NCI-H524 (cell line): ENCODE measurements around the gene ARL9.

Experiments
- DNase-seq, 2 experiments: peaks; one replicate each; lab custom pipeline; 2025; lab: John Stamatoyannopoulos, UW

Gene ARL9, protein sequence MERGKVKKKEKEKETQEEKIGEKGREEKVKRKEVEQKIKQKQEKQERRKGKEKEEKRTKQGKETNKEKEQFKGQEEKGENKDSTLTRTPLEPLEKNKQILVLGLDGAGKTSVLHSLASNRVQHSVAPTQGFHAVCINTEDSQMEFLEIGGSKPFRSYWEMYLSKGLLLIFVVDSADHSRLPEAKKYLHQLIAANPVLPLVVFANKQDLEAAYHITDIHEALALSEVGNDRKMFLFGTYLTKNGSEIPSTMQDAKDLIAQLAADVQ

DNA sequence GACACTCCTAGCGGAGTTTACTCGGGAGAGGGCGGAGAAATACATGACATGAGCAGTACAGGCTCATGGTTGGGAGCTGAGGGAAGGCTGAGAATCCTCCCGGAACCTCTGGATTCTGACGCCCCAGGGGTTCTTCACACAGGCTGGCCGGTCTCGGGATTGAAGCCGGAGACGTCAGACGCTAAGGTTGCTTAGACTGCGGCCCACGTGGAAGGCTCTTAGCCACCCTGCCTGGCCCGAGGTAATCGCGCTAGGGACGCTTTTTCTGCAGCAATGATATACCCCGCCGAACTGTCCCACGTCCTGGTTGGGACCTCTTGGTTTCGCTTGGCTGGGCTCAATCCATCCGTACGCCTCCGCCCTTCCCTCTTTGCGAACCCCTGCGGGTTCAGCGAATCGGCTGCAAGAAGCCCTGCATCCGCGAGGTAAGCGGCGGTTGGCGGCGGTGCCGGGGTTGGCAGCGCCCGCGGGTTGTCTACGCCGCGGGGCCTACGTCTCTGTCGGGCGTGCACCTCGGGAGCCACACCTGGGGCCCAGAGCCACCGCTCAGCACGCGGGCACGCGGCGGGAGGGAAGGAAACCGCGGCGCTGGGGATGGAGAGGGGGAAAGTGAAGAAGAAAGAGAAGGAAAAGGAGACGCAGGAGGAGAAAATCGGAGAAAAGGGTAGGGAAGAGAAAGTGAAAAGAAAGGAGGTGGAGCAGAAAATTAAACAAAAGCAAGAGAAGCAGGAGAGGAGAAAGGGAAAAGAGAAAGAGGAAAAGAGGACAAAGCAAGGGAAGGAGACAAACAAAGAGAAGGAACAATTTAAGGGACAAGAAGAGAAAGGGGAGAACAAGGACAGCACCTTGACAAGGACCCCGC is at the start of gene ARL9:
TSS of gene ARL9 (plus strand) at position 523 of the 862 bp plus-strand sequence. CDS start at position 595, 72 bp downstream.
- peak in 1 of 2 experiments; percentile 4 for DNase-seq

DNA sequence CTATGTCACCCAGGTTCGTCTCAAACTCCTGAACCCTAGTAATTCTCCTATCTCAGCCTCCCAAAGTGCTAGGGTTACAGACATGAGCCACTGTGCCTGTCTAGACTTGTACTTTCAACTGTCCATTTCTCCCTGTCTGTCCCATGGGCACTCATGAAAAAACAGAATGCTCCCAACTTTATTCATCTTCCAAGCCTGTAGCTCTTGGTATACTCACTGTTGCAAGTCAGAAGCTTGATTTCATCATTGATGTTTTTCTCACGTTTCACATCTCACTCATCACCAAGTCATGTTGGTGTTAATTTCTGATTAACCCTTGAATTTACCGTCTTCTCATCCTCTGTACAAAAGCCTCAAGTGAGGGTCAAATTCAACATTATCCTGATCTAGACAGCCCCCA is 45.5 kb upstream of the ARL9 start:
- DNase-seq, result no peak

DNA sequence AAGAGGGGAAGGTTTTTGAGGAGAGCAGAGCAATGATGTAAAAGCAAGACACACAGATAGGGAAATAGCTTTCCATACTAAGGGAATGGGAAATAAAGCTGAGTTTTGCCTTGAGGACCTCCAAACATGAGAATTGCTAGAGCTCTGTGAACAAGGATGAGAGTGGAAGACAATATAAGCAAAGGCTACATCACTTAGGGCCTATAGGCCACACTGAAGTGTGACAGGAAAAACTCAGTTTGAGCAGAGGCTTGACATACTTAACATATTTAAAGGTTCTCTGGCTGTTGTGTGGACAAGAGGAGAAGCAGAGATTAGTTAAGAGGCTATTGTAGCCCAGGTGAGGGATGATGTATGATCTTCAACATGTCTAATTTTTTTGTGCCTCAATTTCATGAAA is 43.4 kb upstream of the ARL9 start:
- no peak for DNase-seq

DNA sequence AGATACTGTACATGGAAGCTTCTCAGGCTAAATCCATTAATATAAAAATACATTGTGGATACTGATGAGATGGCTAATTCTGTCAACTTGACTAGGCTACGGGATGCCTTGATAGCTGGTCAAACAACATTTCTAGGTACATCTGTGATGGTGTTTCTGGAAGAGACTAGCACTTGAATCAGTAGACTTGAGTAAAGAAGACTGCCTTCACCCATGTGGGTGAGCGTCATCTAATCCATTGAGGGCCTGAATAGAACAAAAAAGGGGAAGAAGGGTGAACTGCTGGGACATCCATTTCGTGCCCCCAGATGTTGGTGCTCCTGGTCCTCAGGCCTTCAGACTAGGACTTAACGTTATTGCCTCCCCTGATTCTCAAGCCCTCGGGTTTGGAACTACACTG is 41.9 kb upstream of the ARL9 start:
- DNase-seq, result no peak

DNA sequence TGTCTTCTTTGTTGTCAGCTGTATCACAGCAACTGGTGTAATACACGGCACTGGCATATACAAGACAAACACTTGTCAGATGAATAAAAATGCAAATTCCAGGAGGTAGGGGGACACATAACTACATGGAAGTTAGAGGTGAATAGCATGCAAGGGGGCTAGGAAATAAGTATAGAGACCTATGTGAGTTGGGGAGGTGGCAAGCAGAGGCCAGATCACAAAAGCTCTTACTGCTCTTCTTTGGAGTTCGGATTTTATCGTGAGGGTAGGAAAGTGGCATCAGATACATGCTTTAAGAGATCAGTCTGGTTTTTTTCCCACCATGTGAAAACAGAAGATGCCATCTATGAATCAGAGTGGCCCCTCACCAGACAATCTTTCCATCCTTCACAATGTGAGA is 41.0 kb upstream of the ARL9 start:
- peak in 1 of 2 experiments; percentile 3 for DNase-seq

DNA sequence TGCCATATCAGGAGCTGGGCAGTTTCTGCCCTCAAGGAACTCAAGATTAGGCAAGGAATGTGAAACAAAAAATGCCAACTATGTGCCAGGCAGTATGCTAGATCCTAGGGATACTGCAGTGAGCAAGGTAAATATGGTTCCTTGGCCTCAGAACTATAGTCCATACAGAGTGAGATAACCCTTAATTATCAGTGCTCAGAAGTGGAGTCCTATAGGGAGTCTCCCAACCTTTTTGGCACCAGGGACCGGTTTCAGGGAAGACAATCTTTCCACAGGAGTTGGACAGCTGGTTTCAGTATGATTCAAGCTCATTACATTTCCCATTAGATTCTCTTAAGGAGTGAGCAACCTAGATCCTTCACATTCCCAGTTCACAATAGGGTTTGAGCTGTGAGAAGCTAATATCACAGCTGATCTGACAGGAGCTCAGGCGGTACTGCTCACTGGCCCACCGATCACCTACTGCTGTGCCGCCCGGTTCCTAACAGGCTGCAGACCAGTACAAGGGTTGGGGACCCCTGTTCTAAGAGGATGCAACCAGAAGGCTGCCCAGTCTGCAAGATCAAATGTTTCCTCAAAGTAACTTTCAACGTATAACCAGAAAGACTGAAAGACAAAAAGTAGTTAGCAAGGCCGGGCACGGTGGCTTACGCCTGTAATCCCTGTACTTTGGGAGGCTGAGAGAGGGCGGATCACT is 39.8 kb upstream of the ARL9 start:
- DNase-seq, result peak in 1 of 2 experiments; percentile 13

DNA sequence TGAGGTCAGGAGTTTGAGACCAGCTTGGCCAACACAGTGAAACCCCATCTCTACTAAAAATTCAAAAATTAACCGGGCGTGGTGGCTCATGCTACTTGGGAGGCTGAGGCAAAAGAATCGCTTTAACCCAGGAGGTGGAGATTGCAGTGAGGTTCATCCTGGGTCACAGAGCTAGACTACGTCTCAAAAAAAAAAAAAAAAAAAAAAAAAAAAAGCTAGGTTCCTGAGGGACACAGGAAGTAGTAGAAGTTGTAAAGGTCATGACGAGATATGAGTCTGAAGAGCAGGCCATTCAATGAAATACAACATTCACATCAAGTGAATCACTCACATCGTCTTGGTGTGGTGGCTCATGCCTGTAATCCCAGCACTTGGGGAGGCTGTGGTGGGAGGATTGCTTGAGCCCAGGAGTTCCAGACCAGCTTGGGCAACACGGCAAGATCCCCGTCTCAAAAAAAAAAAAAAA is 39.3 kb upstream of the ARL9 start:
- peak in 1 of 2 experiments; percentile 1 for DNase-seq

DNA sequence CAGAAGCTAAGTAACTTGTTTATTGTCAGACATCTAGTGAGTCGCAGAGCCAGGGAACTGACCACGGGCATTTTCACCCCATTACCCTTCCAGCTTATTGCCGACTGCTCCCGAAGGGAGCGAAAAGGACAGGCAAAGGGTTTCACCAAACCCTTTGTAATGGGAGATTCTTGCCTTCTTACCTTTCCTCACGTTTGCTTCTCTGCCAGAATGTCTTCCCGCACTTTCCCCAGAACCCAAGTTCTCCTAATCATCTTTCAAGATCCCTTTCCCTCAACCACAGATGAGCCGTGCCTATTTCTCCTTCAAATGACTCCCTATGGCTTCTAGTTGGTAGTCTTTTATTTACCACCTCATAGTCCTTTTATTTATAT is 38.7 kb upstream of the ARL9 start:
- no peak for DNase-seq

DNA sequence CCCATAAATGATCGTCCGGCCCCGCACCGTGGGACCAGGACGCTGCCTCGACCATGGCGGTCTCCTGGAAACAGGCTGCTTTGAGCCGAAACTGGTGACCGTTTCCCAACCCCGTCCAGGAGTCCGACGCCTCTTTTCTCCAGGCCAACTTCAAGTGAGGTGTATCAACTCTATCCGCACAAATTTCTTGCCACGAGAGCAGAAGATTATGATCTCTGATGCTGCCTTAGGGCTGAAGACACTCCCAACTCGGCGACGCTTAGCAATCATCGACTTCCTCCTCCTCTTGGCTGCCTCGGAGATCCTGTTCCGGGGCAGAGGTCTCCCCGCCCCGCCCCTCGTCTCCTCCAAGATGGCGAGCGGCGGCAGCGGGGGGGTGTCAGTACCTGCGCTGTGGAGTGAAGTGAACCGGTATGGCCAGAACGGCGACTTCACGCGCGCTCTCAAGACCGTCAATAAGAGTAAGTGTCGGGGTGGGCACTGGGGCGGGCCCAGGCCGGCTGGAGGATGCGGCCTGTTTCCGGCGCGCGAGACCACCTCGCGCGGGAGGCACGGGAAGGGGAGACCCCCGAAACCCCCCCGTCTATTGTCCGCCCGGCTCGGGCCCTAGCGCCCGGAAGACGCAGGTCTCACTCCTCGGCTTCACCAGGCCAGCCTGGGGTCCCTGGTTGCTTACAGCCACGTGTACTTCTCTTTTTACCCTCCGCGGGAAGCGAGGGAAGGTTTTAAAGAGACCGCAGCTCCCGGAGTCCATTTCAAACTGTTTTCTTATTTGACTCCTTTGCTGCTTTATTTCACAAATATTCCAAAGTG is 38.1 kb upstream of the ARL9 start, which contains the start of gene SRP72:
TSS of gene SRP72 (plus strand) at position 334 of the 813 bp plus-strand sequence. CDS start at position 353, 19 bp downstream.
- DNase-seq, result peak; percentile 75 to 85

DNA sequence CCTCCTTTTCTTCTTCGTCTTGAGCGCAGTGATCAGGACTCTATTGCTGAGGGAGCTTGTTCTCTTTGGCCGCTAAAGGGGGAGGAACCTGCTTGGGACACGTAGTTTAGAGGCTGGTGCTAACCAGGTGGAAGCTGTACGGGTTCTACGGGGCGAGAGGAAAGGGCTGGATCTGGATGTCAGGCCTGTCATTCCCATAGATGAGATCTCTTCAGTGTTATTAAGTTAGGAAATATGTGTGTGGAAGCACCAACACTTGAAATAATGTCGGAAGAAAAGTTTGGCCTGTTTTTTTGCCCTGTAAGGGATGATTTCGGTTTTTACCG is 37.5 kb upstream of the ARL9 start:
- peak in 1 of 2 experiments; percentile 43 for DNase-seq

DNA sequence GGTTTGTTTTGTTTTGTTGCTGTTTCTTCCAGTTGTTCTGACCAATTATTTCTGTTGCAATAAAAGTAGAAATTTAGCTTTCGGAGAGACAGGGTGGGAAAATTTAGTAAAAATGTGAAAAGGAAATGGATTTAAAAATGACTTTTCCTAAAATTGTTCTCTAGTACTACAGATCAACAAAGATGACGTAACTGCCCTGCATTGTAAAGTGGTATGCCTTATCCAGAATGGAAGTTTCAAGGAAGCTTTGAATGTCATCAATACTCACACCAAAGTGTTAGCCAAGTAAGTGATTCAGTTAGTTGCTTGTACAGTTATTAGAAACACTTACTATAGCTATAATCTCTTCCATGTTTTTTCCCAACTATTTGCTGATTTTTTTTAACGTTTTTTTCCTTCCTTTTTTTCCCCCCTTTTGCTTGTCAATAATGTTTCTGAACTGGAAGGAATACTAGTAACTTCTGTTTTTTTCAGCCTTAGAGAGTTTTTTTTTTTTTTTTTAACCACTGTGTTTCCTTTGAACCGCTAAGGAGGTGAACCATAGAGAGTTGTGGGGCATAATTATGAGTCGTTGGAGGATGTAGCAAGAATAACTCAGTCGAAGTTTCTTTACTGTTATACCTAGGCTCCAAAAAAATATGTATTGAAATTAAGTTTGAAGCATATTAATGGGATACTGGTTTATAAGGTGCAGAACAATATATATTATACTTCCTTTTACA is 35.9 kb upstream of the ARL9 start:
- no peak for DNase-seq

DNA sequence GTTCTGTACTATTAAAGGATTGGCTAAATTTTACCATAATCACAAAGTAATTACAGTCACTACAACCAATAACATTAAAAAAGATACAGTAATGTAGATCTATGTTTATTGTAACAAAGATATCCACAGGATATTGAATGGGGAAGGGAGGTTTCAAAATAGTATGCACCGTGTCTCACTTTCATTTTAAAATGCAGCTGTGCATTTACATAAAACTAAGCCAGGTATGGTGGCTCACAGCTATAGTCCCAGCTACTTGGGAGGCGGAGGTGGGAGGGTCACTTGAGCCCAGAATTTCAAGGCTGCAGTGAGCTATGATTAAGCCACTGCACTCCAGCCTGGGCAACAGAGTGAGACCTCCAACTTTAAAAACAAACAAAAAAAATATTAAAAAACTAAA is 29.7 kb upstream of the ARL9 start:
- no peak for DNase-seq

DNA sequence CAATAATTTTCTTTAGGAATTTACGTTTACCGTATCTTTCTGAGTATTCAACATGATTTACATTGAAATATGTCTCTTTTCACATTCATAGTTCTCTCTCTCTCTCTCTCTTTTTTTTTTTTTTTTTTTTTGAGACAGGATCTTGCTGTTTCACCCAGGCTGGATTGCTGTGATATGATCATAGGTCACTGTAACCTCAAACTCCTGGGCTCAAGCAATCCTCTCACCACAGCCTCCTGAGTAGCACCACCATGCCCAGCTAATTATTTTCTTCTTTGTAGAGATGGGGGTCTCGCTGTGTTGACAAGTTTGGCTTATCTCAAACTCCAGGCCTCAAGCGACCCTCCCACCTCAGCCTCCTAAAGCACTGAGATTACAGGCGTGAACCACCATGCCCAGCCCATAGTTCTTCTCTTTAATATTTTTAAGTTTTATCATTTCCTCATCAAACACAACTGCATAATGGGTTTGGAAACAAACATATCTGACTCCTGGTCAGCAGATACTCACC is 28.3 kb upstream of the ARL9 start:
- DNase-seq, result no peak

DNA sequence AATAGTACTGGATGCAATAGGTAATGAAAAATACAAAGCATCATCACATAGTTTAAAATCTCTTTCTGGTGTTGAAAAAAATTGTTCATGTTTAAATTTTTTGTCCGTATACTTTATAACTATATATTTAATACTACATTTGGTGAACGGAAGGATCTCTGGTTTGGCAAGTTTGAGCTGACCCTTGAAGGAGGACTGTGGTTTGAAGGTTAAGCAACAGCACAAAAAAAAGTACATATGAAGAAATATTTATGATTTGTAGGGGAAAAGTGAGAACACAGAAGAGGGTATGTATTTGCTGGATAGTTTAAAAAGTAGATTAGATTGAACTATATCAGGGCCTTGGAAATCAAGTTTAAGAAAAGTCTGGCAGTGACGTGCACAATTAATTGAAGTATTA is 24.9 kb upstream of the ARL9 start:
- DNase-seq, result no peak

DNA sequence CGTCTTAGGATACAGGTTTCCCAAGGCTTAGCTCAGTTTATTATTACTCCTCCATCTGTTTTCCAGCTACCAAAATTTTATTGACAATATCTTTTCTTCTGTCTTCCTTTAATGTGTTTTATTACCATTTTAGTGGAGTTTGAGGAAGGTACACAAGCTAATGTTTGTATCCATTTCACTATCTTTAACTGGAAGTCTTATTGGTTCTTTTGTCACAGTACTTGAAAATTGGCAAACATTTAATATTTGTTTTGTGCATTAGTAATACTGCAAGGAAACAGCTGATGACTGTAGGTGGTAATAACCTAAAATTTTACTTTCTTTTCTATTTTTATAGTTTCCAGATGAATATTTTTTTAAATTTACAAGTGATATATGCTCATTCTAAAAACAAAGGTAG is 9.3 kb upstream of the ARL9 start:
- no peak for DNase-seq

DNA sequence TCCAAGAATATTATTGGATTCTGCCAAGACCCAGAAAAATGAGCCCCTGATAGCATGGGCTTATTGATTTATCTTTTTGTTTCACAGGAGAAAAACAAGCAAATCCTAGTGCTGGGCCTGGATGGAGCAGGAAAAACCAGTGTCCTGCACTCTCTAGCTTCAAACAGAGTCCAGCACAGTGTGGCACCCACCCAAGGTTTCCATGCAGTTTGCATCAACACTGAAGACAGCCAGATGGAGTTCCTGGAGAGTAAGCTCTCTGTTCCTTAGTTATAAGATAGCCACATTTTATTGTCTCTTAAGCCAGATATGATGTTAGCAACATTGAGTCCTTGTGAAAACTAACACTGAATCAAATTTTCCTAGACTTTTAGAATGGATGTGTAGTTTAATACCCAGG is 5.5 kb downstream of the ARL9 start:
- no peak for DNase-seq

DNA sequence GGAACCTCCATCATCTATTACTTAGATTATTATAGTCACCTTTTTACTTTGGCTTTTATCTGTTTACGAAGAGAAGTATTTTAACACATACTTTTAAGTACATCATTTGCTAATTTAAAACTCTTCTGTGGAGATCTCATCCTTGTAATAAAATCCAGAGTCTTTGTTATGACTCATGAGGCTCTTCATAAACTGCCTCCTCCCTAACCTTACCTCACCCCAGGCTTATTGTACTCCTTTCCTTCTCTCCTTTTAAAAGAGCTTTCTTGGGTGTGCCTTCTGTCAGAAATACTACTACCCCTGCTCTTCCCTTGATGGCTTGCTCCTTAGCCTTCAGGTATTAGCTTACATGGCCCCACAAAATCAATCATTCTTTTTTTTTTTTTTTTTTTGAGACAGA is 6.6 kb downstream of the ARL9 start:
- DNase-seq, result no peak

DNA sequence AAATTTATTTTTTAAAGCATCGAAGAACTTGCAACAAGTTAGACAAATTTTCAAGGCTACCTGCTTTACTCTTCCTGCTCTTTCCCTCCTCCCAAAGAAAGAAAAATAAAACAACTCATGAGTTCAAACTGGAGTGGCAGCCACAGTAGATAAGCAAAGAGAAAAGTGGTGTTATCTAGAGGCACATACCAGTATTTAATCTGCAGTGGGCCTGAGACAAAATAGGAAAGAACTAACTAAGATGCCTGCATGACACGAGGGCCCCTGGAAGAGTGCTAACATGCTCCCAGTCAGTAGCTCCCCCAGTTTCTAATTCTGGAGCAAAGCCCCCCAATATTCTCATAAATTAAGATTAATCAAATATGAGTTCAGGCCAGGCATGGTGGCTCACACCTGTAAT is 7.9 kb downstream of the ARL9 start:
- DNase-seq, result no peak

DNA sequence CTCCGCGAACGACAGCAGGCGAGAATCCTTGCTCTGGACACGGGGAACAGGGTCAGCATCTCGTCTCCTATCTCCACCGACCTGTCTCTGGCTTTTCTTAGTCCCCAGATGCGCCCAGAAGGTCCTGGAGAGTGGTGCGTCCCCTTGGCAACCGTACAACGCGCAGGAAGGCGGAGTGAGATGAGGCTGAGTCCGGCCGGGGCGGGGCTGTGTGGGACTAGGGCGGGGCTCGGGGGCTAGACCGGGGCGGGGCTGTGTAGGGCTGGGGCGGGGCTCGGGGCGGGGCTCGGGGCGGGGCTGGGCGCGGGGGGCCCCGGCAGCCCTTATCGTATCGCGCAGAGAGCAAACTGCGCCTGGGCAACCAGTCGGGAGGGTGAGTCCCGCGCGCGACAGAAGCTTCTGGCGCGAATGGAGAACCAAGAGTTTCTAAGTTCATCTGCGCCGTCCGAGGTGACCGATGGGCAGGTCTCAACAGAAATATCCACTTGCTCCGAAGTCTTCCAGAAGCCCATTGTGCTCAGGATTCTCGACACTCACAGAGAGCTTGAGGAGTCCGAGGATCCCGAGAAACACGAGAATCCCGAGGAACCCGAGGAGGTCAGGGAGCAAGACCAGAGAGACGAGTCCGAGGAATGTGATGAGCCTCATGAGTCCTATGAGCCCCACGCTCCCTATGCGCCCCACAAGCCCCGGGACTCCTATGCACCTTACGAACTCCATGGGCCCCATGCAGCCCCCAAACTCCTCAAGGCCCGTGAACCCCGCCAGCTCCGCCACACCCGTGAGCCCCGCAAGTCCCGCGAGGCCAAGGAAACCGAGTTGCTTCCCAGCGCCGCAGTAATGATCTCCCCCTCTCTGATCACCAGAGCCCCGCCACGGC is 24.9 kb downstream of the ARL9 start:
- DNase-seq, result peak; percentile 62 to 83
